Dendritic cell treated with granulocyte-macrophage colony-stimulating factor and Interleukin-4, amounts not matched to agents 40 ng/mL and 50 ng/mL, for 4 days (primary cell): ENCODE data around the gene ZKSCAN3.

Experiments used
- H3K27ac Mint-ChIP-seq: one replicate; pipeline ENCODE4 v1.8.0; 2022; ENCODE audit warnings: mild to moderate bottlenecking, mixed read lengths
- H3K27me3 Mint-ChIP-seq: one replicate; pipeline ENCODE4 v1.8.0; 2022; ENCODE audit warnings: mild to moderate bottlenecking, mixed read lengths
- H3K36me3 Mint-ChIP-seq: one replicate; pipeline ENCODE4 v1.8.0; 2022; ENCODE audit warnings: low read depth, mixed read lengths
- H3K4me1 Mint-ChIP-seq: one replicate; pipeline ENCODE4 v1.8.0; 2022; ENCODE audit warnings: low read depth, mixed read lengths
- H3K4me3 Mint-ChIP-seq: one replicate; pipeline ENCODE4 v1.8.0; 2022; ENCODE audit warnings: mild to moderate bottlenecking, moderate library complexity, mixed read lengths
- H3K9me3 Mint-ChIP-seq: one replicate; pipeline ENCODE4 v1.8.0; 2022; ENCODE audit warnings: mixed read lengths
- intact Hi-C: fragments of 100-400 bp; cut with micrococcal nuclease; formaldehyde crosslinking; loops from one replicate; pipeline ENCODE4 v1.15.0; 2022

ZKSCAN3 gene

GRCh38 chr6:28334286-28335039 is 15.3 kb upstream of the ZKSCAN3 start:
- Mint-ChIP-seq H3K4me3 (no peak overlapping the region), H3K27ac (no peak overlapping the region), H3K36me3 (peaks cover under 1% of the 10 kb centered on the region), H3K27me3 (peaks cover 2% of the 10 kb centered on the region), H3K4me1 (peaks cover 25% of the 10 kb centered on the region), H3K9me3 (peaks cover 17% of the 10 kb centered on the region)
- intact Hi-C loops, result loop anchor here (1.0 to 5.0 kb wide), 3 partner anchors 16 to 198 kb away; partner anchors contain the start of gene ZSCAN26

GRCh38 chr6:28335040-28335563 is 14.6 kb upstream of the ZKSCAN3 start:
- H3K4me3 Mint-ChIP-seq, result no peak overlapping the region
- intact Hi-C loops, result loop anchor here (1.0 to 5.0 kb wide), 3 partner anchors 16 to 199 kb away; partner anchors contain the start of gene ZSCAN26

GRCh38 chr6:28335564-28336283 is 14.0 kb upstream of the ZKSCAN3 start, which contains the start of gene ZSCAN31:
ZSCAN31 (minus strand) TSS chr6:28336148; CDS start chr6:28329683, 6,465 bp downstream.
- Mint-ChIP-seq H3K4me1 (peaks cover 25% of the 10 kb centered on the region), H3K27ac (no peak within 1 kb of the TSS), H3K36me3 (no peaks in the 10 kb centered on the region), H3K9me3 (peaks cover 26% of the 10 kb centered on the region), H3K27me3 (peaks cover 2% of the 10 kb centered on the region), H3K4me3 (no peak within 1 kb of the TSS)
- intact Hi-C loops, result loop anchor here (1.0 to 5.0 kb wide), 4 partner anchors 15 to 255 kb away; partner anchors contain the start of genes ZNF165 and ZSCAN26

More at GRCh38 chr6:28335040-28335563, 14.6 kb upstream of the ZKSCAN3 start:
- peaks cover 2% of the 10 kb centered on the region for H3K27me3 Mint-ChIP-seq
- H3K27ac Mint-ChIP-seq, result no peak overlapping the region
- H3K4me1 Mint-ChIP-seq, result peaks cover 25% of the 10 kb centered on the region
- peaks cover 20% of the 10 kb centered on the region for H3K9me3 Mint-ChIP-seq
- H3K36me3 Mint-ChIP-seq, result no peaks in the 10 kb centered on the region

GRCh38 chr6:28336284-28337120 is 13.2 kb upstream of the ZKSCAN3 start:
- intact Hi-C loops, result loop anchor here (1.0 to 5.0 kb wide), 2 partner anchors 69 to 256 kb away; partner anchors contain the start of genes ZNF165 and ZSCAN26
- Mint-ChIP-seq H3K9me3 (peaks cover 34% of the 10 kb centered on the region), H3K36me3 (no peaks in the 10 kb centered on the region), H3K27ac (no peak overlapping the region), H3K4me1 (peaks cover 25% of the 10 kb centered on the region), H3K27me3 (peaks cover 2% of the 10 kb centered on the region), H3K4me3 (no peak overlapping the region)

DNA sequence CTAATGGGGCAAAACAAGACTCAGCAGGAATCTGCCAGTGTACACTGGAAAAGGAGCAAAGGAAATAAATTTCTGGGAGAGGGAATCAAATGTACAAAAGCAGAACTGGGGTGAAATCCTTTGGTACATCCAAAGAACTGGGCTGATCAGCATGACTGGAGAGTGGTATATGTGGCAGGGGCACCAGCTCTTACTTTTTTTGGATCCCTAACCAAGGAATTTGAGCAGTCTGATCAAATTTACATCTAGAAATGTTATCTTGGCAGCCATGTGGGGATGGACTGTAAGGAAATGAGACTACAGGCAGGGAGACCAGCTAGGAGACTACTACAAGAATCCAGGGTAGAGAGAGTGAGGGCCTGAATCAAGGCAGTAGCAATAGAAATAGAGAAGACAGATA is 12.6 kb upstream of the ZKSCAN3 start:
- Mint-ChIP-seq H3K4me1 (peaks cover 25% of the 10 kb centered on the region), H3K27ac (no peak overlapping the region), H3K27me3 (peaks cover 2% of the 10 kb centered on the region), H3K4me3 (no peak overlapping the region), H3K9me3 (peaks cover 35% of the 10 kb centered on the region), H3K36me3 (no peaks in the 10 kb centered on the region)
- intact Hi-C loops, result loop anchor here (5.0 kb wide), 1 partner anchor 70 kb away; the partner anchor contains the start of gene ZSCAN26

DNA sequence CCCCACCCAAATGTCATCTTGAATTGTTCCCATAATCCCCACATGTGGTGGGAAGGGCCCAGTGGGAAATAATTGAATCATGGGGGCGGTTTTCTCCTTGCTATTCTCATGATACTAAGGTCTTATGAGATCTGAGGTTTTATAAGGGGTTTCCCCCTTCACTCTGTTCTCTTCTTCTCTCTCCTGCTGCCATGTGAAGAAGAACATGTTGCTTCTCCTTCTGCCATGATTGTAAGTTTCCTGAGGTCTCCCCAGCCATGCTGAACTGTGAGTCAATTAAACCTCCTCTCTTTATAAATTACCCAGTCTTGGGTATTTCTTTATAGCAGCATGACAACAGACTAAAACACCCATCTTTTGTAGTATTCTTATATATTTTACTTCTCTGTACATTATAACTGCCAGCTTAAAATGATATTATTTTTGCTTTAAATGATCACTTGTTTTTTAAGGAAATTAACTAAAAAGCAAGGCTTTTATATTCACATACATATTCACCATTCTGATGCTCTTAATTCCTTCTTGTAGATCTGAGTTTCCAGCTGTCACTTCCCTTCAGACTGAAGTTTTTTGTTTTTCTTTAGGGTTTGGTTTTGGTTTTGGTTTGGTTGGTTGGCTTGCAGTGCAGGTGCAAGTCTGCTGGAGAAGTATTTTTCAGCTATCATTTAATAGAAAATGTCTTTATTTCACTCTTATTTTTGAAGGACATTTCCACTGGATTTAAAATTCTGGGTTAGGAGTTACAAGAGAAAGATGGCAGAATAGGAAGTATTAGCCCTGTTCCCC is 9.2 kb upstream of the ZKSCAN3 start:
- peaks cover 20% of the 10 kb centered on the region for H3K9me3 Mint-ChIP-seq
- H3K27ac Mint-ChIP-seq, result no peak overlapping the region
- no peaks in the 10 kb centered on the region for H3K4me1 Mint-ChIP-seq
- no peaks in the 10 kb centered on the region for H3K36me3 Mint-ChIP-seq
- intact Hi-C loops, result no loop called here
- H3K27me3 Mint-ChIP-seq, result no peaks in the 10 kb centered on the region
- no peak overlapping the region for H3K4me3 Mint-ChIP-seq

DNA sequence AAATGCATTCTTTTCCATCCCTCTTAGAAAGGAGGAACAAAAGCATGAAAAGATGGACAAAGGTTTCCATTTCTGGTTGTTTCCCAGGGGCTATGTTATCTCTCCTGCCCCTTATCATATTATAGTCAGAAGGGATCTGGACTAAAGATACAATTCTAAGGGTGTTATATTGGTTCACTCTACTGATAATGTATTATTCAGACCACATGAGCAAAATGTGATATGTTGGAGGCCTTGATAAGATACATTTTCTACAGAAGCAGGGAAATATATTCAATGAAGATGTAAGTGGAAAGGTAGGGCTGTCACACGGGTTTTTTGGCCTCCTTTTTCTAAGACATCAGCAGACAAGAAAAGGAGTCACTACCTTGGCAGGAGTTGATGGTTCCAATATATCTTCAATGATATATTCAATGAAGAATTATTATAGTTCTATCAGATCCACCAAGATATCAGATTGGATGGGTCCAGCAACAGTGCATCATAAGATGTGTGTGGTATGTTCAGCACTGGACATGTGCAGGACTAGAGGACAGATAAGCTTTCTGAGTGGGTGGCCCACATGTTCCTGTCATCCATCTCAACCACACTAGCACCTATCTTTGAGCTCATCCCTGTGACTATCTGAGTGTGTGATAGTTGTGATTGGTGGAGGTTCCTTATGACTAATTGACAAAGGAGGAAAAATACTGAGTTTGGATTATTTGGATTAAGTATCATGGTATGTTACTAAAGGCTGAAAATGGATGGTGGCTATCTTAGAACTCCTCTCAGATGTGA is 5.7 kb upstream of the ZKSCAN3 start:
- no peak overlapping the region for H3K4me3 Mint-ChIP-seq
- H3K9me3 Mint-ChIP-seq, result peaks cover 20% of the 10 kb centered on the region
- peaks cover 3% of the 10 kb centered on the region for H3K27me3 Mint-ChIP-seq
- no peaks in the 10 kb centered on the region for H3K4me1 Mint-ChIP-seq
- H3K36me3 Mint-ChIP-seq, result no peaks in the 10 kb centered on the region
- no peak overlapping the region for H3K27ac Mint-ChIP-seq
- intact Hi-C loops, result no loop called here

DNA sequence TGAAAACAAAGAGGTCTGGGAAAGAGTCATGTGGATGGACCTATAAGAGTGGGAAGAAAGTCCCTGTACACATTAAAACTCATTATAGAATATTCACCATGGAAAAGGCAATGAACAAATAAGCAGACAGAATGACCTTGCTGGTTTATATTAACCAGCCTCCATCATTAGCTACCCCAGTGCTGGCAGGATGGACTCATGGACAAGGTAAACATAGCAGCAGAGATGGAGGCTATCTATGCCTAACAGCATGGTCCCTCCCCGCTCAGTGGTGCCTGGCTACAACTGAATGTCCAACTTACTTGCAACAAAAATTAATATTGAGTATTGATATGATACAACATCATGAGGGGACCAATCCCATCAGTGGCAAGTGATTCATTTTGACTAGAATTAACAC is 4.5 kb upstream of the ZKSCAN3 start:
- no peak overlapping the region for H3K4me3 Mint-ChIP-seq
- peaks cover 15% of the 10 kb centered on the region for H3K9me3 Mint-ChIP-seq
- peaks cover 7% of the 10 kb centered on the region for H3K4me1 Mint-ChIP-seq
- intact Hi-C loops, result loop anchor here (5.0 kb wide), 1 partner anchor 63 kb away; the partner anchor contains the start of gene PGBD1
- H3K27ac Mint-ChIP-seq, result no peak overlapping the region
- peaks cover 3% of the 10 kb centered on the region for H3K27me3 Mint-ChIP-seq
- H3K36me3 Mint-ChIP-seq, result peaks cover 9% of the 10 kb centered on the region

DNA sequence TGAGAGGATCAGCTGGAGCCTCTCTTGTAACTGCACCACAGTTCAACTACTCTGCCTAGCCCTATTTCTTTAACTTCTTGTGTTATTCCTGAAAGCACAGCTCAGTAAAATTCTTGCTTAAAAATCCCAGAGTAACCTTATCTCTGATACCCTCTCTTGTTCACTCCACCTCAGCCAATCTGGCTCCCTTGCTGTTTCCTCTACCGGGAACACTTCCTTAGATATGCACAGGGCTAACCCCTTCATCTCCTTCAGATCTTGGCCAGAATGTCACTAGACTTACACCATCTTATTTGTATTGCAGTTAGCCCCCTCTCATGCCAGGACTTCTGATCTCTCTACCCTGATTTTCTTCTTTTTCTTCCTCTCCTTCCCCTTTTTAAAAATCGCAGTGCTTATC is 2.6 kb upstream of the ZKSCAN3 start:
- intact Hi-C loops, result loop anchor here (5.0 kb wide), 1 partner anchor 65 kb away; the partner anchor contains the start of gene PGBD1
- H3K4me3 Mint-ChIP-seq, result no peak overlapping the region

DNA sequence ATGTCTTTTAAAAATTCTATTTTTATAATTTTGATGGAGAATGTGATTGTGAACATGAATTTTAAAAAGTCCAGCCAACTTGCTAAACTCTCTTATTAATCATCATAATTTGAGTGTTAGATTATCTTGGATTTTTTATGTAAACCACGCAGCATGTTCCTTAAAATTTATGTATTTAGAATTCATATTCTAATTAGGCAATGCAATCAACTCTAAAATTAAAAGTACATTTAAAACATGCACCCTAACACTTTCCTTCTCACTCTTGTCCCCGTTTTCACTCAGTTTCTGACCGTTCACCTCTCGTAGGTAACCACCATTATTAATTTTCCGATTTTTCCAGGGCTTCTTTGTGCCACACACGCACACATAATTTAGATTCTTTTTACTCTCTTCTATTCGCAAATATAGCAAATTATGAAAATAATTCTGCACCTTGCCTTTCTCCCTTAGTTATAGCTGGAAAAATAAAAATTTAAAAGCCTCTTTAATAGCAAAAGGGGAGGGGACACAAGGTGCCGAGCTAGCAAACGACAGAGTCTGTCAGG is 329 bp upstream of the ZKSCAN3 start:
- Mint-ChIP-seq H3K36me3 (peaks cover 15% of the 10 kb centered on the region), H3K9me3 (no peaks in the 10 kb centered on the region), H3K27me3 (peaks cover 3% of the 10 kb centered on the region), H3K4me3 (peak overlapping the region; percentile 100), H3K27ac (peak overlapping the region; percentile 100), H3K4me1 (peaks cover 44% of the 10 kb centered on the region)
- intact Hi-C loops, result loop anchor here (5.0 kb wide), 1 partner anchor 67 kb away; the partner anchor contains the start of gene PGBD1

More for the DNA sequence above, 2.6 kb upstream of the ZKSCAN3 start:
- H3K9me3 Mint-ChIP-seq, result no peaks in the 10 kb centered on the region
- peaks cover 23% of the 10 kb centered on the region for H3K4me1 Mint-ChIP-seq
- peaks cover 10% of the 10 kb centered on the region for H3K36me3 Mint-ChIP-seq
- no peak overlapping the region for H3K27ac Mint-ChIP-seq
- peaks cover 3% of the 10 kb centered on the region for H3K27me3 Mint-ChIP-seq

- H3K4me3 Mint-ChIP-seq, result peak overlapping the region; percentile 100
- peaks cover 3% of the 10 kb centered on the region for H3K27me3 Mint-ChIP-seq
- peaks cover 15% of the 10 kb centered on the region for H3K36me3 Mint-ChIP-seq
- H3K27ac Mint-ChIP-seq, result peak overlapping the region; percentile 61
- intact Hi-C loops, result loop anchor here (2.0 to 10.0 kb wide), 3 partner anchors 16 to 446 kb away; partner anchors contain the start of gene ZKSCAN4
- H3K9me3 Mint-ChIP-seq, result no peaks in the 10 kb centered on the region
- H3K4me1 Mint-ChIP-seq, result peaks cover 59% of the 10 kb centered on the region
Measured at GRCh38 chr6:28351087-28351486, 1.3 kb downstream of the ZKSCAN3 start.
